HEK293T (cell line): ENCODE data around the gene COLEC11.

Experiments used
- CTCF ChIA-PET: fragments of 350-600 bp; formaldehyde crosslinking; extraction: SDS; loops from one replicate; lab custom pipeline; 2021; ENCODE audit warnings: antibody characterized with exemption, inconsistent platforms; lab: Yijun Ruan, JAX
- POLR2A ChIA-PET: fragments of 350-600 bp; formaldehyde crosslinking; extraction: SDS; loops from one replicate; lab custom pipeline; 2020; ENCODE audit warnings: antibody characterized with exemption, inconsistent platforms; lab: Yijun Ruan, JAX
- DNase-seq: peaks from one replicate; pipeline ENCODE4 v3.0.0; 2012; ENCODE audit warnings: mixed read lengths; ENCODE audit errors: extremely low spot score
- ARNT ChIP-seq: fragments of 450-650 bp; IDR thresholded peaks from 2 replicates; pipeline ENCODE4 v1.6.1; 2017; ENCODE audit warnings: mild to moderate bottlenecking
- BHLHE40 ChIP-seq: fragments of 450-650 bp; IDR thresholded peaks from 2 replicates; pipeline ENCODE4 v1.6.1; 2016; ENCODE audit warnings: mild to moderate bottlenecking, moderate library complexity, borderline replicate concordance
- CTBP1 ChIP-seq: fragments of 450-650 bp; IDR thresholded peaks from 2 replicates; pipeline ENCODE4 v1.6.1; 2016; ENCODE audit warnings: borderline replicate concordance
- ELF4 ChIP-seq: fragments of 450-650 bp; IDR thresholded peaks from 2 replicates; pipeline ENCODE4 v1.6.1; 2017; ENCODE audit warnings: antibody characterized with exemption
- FOXA1 ChIP-seq: fragments of 450-650 bp; IDR thresholded peaks from 2 replicates; pipeline ENCODE4 v1.6.1; 2016; ENCODE audit warnings: mild to moderate bottlenecking
- FOXK2 ChIP-seq: fragments of 450-650 bp; IDR thresholded peaks from 2 replicates; pipeline ENCODE4 v1.6.1; 2016; ENCODE audit warnings: mild to moderate bottlenecking
- FOXM1 ChIP-seq: fragments of 450-650 bp; IDR thresholded peaks from 2 replicates; pipeline ENCODE4 v1.6.1; 2017; ENCODE audit warnings: mild to moderate bottlenecking, borderline replicate concordance
- HDGF ChIP-seq: fragments of 450-650 bp; IDR thresholded peaks from 2 replicates; pipeline ENCODE4 v1.6.1; 2017; ENCODE audit warnings: antibody characterized with exemption, borderline replicate concordance
- L3MBTL2 ChIP-seq: fragments of 450-650 bp; conservative IDR thresholded peaks from 2 replicates; pipeline ENCODE4 v1.6.1; 2016; ENCODE audit warnings: mild to moderate bottlenecking
- LEF1 ChIP-seq: fragments of 450-650 bp; IDR thresholded peaks from 2 replicates; pipeline ENCODE4 v1.6.1; 2017; ENCODE audit warnings: mild to moderate bottlenecking, borderline replicate concordance
- NFRKB ChIP-seq: fragments of 450-650 bp; IDR thresholded peaks from 2 replicates; pipeline ENCODE4 v1.6.1; 2016; ENCODE audit warnings: mild to moderate bottlenecking, moderate library complexity
- PKNOX1 ChIP-seq: fragments of 450-650 bp; IDR thresholded peaks from 2 replicates; pipeline ENCODE4 v1.6.1; 2016
- SP1 ChIP-seq: fragments of 450-650 bp; IDR thresholded peaks from 2 replicates; pipeline ENCODE4 v1.6.1; 2017
- SUZ12 ChIP-seq: fragments of 450-650 bp; IDR thresholded peaks from 2 replicates; pipeline ENCODE4 v1.6.1; 2016; ENCODE audit warnings: mild to moderate bottlenecking
- TARDBP ChIP-seq: fragments of 450-650 bp; IDR thresholded peaks from 2 replicates; pipeline ENCODE4 v1.6.1; 2016
- ZNF384 ChIP-seq: fragments of 450-650 bp; IDR thresholded peaks from 2 replicates; pipeline ENCODE4 v1.6.1; 2016

COLEC11 gene

GRCh38 chr2:3651691-3652648 lies 57.1 kb downstream of the COLEC11 start:
- POLR2A ChIA-PET: no interaction called here
- no peak for DNase-seq
- no peak for TF ChIP-seq TARDBP
- no peak for TF ChIP-seq FOXA1
- TF ChIP-seq ELF4: no peak
- TF ChIP-seq ARNT: no peak
- TF ChIP-seq CTBP1: no peak
- no peak for TF ChIP-seq FOXK2
- TF ChIP-seq ZNF384: no peak
- TF ChIP-seq HDGF: no peak
- TF ChIP-seq LEF1: no peak
- TF ChIP-seq SP1: no peak
- TF ChIP-seq FOXM1: no peak
- no peak for TF ChIP-seq NFRKB
- no peak for TF ChIP-seq PKNOX1
- no peak for TF ChIP-seq BHLHE40
- no peak for TF ChIP-seq L3MBTL2
- TF ChIP-seq SUZ12: no peak
- CTCF ChIA-PET: interaction anchor here (0.6 to 0.7 kb wide), 3 partner anchors 9 to 228 kb away, joined by 3 to 7 read pairs (median 4); no protein-coding TSS in a partner anchor

GRCh38 chr2:3652896-3653625 lies 58.1 kb downstream of the COLEC11 start:
- ChIA-PET CTCF (interaction anchor here (0.7 kb wide), 1 partner anchor 8 kb away, joined by 7 read pairs; no protein-coding TSS in a partner anchor), POLR2A (interaction anchor here (1.3 kb wide), 1 partner anchor 95 kb away, joined by 3 read pairs; the partner anchor contains the start of gene RNASEH1)
- no peak for DNase-seq
- TF ChIP-seq FOXK2: no peak
- no peak for TF ChIP-seq LEF1
- no peak for TF ChIP-seq FOXA1
- no peak for TF ChIP-seq CTBP1
- TF ChIP-seq HDGF: no peak
- TF ChIP-seq ARNT: no peak
- no peak for TF ChIP-seq SUZ12

- DNase-seq: no peak
- POLR2A ChIA-PET: interaction anchor here (1.3 kb wide), 1 partner anchor 96 kb away, joined by 3 read pairs; the partner anchor contains the start of gene RNASEH1
- CTCF ChIA-PET: no interaction called here
- no peak for TF ChIP-seq FOXA1
- TF ChIP-seq ARNT: no peak
- TF ChIP-seq TARDBP: no peak
- no peak for TF ChIP-seq L3MBTL2
- TF ChIP-seq SUZ12: no peak
- no peak for TF ChIP-seq CTBP1
- no peak for TF ChIP-seq PKNOX1
- TF ChIP-seq HDGF: no peak
- TF ChIP-seq NFRKB: no peak
- TF ChIP-seq SP1: no peak
Observed at GRCh38 chr2:3654011-3654410, 59.1 kb downstream of the COLEC11 start.

GRCh38 chr2:3654531-3655225 lies 59.8 kb downstream of the COLEC11 start:
- TF ChIP-seq PKNOX1 (no peak), FOXA1 (no peak), CTBP1 (no peak), FOXK2 (no peak), LEF1 (no peak), BHLHE40 (no peak), HDGF (no peak)
- CTCF ChIA-PET: no interaction called here
- no peak for DNase-seq
- POLR2A ChIA-PET: no interaction called here

- ChIA-PET CTCF (no interaction called here), POLR2A (no interaction called here)
- TF ChIP-seq PKNOX1: no peak
- no peak for TF ChIP-seq BHLHE40
- TF ChIP-seq ARNT: no peak
- no peak for TF ChIP-seq L3MBTL2
- no peak for TF ChIP-seq FOXA1
- TF ChIP-seq NFRKB: no peak
- TF ChIP-seq CTBP1: no peak
- no peak for TF ChIP-seq TARDBP
- no peak for TF ChIP-seq HDGF
- TF ChIP-seq FOXK2: no peak
- no peak for TF ChIP-seq ELF4
- TF ChIP-seq FOXM1: no peak
- no peak for TF ChIP-seq LEF1
- no peak for TF ChIP-seq ZNF384
- TF ChIP-seq SP1: no peak
- TF ChIP-seq SUZ12: no peak
- no peak for DNase-seq
Observed at GRCh38 chr2:3655871-3656761, 61.2 kb downstream of the COLEC11 start.
